Muscle layer of duodenum (tissue), 2 donors: ENCODE data around the gene PEAK1.
"Not testable (repeated sequence)": the region's sequence is repeated elsewhere in the genome, so short reads cannot be mapped to it uniquely, and the experiment has no call there.

Source experiments
- H3K27ac ChIP-seq: one replicate; pipeline ENCODE4 v1.7.0; 2013; ENCODE audit warnings: mild to moderate bottlenecking, low read length
- H3K27me3 ChIP-seq: one replicate; pipeline ENCODE4 v1.7.0; 2013; ENCODE audit warnings: low read depth, mild to moderate bottlenecking, control low read depth, low read length
- H3K36me3 ChIP-seq, 2 donors: one replicate each; pipeline ENCODE4 v1.7.0; 2013; ENCODE audit warnings: low read length in 2 of 2, control low read depth in 1 of 2, mild to moderate bottlenecking in 1 of 2; ENCODE audit not compliant: insufficient read depth in 2 of 2, control insufficient read depth in 1 of 2
- H3K4me1 ChIP-seq, 2 donors: one replicate each; pipeline ENCODE4 v1.7.0; 2013; ENCODE audit warnings: low read length in 2 of 2, mild to moderate bottlenecking in 2 of 2, control low read depth in 1 of 2, moderate library complexity in 1 of 2; ENCODE audit not compliant: insufficient read depth in 2 of 2, control insufficient read depth in 1 of 2
- H3K4me3 ChIP-seq, 2 donors: one replicate each; pipeline ENCODE4 v1.7.0; 2013; ENCODE audit warnings: low read length in 2 of 2, low read depth in 1 of 2, mild to moderate bottlenecking in 1 of 2
- H3K9me3 ChIP-seq, 2 donors: one replicate each; pipeline ENCODE4 v1.7.0; 2013; ENCODE audit warnings: low read length in 2 of 2, control low read depth in 1 of 2, mild to moderate bottlenecking in 1 of 2; ENCODE audit not compliant: control insufficient read depth in 1 of 2
- donor health status: healthy.

The PEAK1 gene

GRCh38 chr15:77413699-77414349 is 6.1 kb downstream of the PEAK1 start:
- Histone ChIP-seq H3K4me3 (no peak overlapping the region), H3K27me3 (no peaks in the 10 kb centered on the region), H3K4me1 (peaks cover 0 to 3% of the 10 kb centered on the region in 2 donors), H3K9me3 (no peaks in the 10 kb centered on the region), H3K27ac (no peak overlapping the region), H3K36me3 (no peaks in the 10 kb centered on the region)

DNA sequence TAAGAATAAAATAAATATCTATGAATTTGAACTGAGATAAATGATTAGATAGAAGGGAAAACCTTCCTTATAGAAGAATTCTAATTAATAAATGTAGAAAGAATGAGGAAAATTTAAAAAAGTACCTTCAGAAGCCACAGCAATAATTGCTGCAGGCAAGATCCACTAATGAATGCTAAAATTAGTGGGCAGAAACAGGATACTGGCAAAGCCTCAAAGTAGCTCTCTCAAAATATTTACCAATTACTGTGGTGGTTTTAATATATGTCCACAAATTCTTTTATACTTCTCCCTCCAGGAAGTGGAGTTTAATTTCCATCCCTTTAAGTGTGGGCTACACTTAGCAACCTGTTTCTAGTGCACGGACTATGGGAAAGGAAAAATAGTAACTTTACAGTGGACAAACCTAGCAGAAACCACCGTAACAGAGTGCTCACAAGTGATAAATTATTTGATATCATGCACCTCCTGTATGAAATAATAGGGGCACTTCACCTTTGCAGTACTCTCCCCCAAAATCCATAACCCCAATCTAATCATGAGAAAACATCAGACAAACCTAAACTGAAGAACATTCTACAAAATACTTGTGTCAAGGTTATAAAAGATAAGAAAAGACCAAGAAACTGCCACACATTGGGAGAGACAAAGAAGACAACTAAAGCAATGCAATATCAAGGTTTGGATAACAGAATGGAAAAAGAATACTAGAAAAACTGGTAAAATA is 6.8 kb downstream of the PEAK1 start:
- H3K4me1 ChIP-seq: peaks cover 0 to 3% of the 10 kb centered on the region in 2 donors
- no peaks in the 10 kb centered on the region for H3K36me3 ChIP-seq
- H3K9me3 ChIP-seq: no peaks in the 10 kb centered on the region
- no peak overlapping the region for H3K4me3 ChIP-seq
- H3K27me3 ChIP-seq: no peaks in the 10 kb centered on the region
- no peak overlapping the region for H3K27ac ChIP-seq

DNA sequence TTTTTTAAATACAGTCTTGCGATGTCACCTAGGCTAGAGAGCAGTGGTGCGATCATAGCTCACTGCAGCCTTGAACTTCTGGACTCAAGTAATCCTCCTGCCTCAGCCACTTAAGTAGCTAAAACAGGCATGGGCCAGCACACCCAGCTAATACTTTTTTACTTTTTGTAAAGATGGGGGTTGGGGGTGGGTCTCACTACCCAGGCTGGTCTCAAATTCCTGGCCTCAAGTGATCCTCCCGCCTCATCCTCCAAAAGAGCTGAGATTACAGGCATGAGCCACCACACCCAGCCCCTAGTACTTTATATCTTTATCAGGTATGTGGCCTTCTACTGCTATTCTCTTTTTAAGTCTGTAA is 8.3 kb downstream of the PEAK1 start:
- Histone ChIP-seq H3K27me3 (no peaks in the 10 kb centered on the region), H3K9me3 (no peaks in the 10 kb centered on the region), H3K4me1 (no peaks in the 10 kb centered on the region), H3K4me3 (no peak overlapping the region), H3K27ac (no peak overlapping the region), H3K36me3 (no peaks in the 10 kb centered on the region)

- Histone ChIP-seq H3K36me3 (no peaks in the 10 kb centered on the region), H3K27me3 (no peaks in the 10 kb centered on the region), H3K4me3 (no peak overlapping the region), H3K9me3 (no peaks in the 10 kb centered on the region), H3K27ac (no peak overlapping the region), H3K4me1 (no peaks in the 10 kb centered on the region)
Measured at GRCh38 chr15:77410701-77411618, 8.9 kb downstream of the PEAK1 start.

DNA sequence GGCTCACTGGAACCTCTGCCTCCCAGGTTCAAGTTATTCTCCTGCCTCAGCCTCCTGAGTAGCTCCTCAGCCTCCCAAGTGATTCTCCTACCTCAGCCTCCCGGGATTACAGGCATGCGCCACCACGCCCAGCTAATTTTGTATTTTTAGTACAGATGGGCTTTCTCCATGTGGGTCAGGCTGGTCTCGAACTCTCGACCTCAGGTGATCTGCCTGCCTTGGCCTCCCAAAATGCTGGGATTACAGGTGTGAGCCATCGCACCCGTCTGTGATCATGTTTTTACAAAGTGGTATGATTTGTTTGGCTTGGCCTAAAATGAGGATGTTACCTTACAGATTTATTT is 9.8 kb downstream of the PEAK1 start:
- not testable (repeated sequence) for H3K27ac ChIP-seq, H3K4me3 ChIP-seq, H3K4me1 ChIP-seq, H3K9me3 ChIP-seq, H3K36me3 ChIP-seq, H3K27me3 ChIP-seq

DNA sequence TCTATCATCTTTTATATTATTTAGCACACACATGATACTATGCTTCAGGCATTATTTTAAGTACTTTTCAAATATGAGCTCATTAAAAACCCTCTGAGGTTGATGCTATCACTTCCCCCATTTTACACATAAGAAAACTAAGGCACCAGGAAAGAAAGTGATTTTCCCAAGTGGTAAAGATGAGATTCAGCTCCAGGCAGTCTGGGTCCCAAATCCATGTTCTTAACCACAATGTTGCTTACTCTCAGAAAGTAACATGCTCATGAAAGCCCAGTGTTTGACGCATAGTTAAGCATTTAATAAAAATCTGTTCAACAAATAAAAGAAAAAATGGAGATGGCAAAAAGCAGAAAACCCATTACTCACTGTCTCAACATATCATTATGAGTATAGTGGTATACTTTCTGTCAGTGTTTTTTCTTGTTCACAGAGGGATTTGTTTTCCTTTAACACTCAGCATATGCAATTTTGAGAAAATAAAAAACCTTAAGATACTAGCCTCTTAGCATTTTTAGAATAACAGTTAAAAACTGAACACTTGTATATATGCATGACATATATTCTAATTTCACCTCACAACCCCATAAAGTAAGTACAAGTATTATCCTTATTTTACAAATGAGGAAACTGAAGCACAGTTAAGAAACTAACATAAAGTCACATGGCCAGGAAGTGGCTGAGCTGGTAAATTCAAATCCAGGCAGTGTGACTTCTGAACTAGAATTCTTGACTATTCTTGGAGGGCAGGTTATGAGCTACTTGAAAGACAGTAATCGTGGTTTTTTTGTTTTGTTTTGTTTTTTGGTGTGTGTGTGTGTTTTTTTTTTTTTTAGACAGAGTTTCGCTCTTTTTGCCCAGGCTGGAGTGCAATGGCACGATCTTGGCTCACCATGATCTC is 10.4 kb downstream of the PEAK1 start:
- Histone ChIP-seq H3K4me3 (no peak overlapping the region), H3K9me3 (no peaks in the 10 kb centered on the region), H3K36me3 (no peaks in the 10 kb centered on the region), H3K27me3 (no peaks in the 10 kb centered on the region), H3K4me1 (no peaks in the 10 kb centered on the region), H3K27ac (no peak overlapping the region)

GRCh38 chr15:77406846-77407245 is 13.1 kb downstream of the PEAK1 start:
- H3K27me3 ChIP-seq: no peaks in the 10 kb centered on the region
- no peak overlapping the region for H3K4me3 ChIP-seq
- H3K9me3 ChIP-seq: no peaks in the 10 kb centered on the region
- no peak overlapping the region for H3K27ac ChIP-seq
- no peaks in the 10 kb centered on the region for H3K36me3 ChIP-seq
- H3K4me1 ChIP-seq: no peaks in the 10 kb centered on the region

- not testable (repeated sequence) for H3K4me1 ChIP-seq, H3K9me3 ChIP-seq, H3K4me3 ChIP-seq, H3K27ac ChIP-seq, H3K27me3 ChIP-seq, H3K36me3 ChIP-seq
Measured at GRCh38 chr15:77406173-77406759, 13.6 kb downstream of the PEAK1 start.

GRCh38 chr15:77402740-77403379 is 17.0 kb downstream of the PEAK1 start:
- Histone ChIP-seq H3K36me3 (no peaks in the 10 kb centered on the region), H3K4me3 (no peak overlapping the region), H3K4me1 (no peaks in the 10 kb centered on the region), H3K27ac (no peak overlapping the region), H3K9me3 (peaks cover 0 to 14% of the 10 kb centered on the region in 2 donors), H3K27me3 (no peaks in the 10 kb centered on the region)

GRCh38 chr15:77400258-77400657 is 19.6 kb downstream of the PEAK1 start:
- Histone ChIP-seq H3K4me1 (no peaks in the 10 kb centered on the region), H3K27me3 (no peaks in the 10 kb centered on the region), H3K9me3 (peaks cover 0 to 19% of the 10 kb centered on the region in 2 donors), H3K27ac (no peak overlapping the region), H3K4me3 (no peak overlapping the region), H3K36me3 (no peaks in the 10 kb centered on the region)
